ENCODE data around the gene CD6. TPM values are rescaled to one million over a fixed set of nuclear protein-coding genes. Genes with fewer than 3 reads are reported as not detected.
A peak's percentile ranks its signal among the peaks of the same experiment; 100 is the strongest.

CD6 gene
- total and polyA plus RNA-seq, 8 donors, result 0.23 to 2.3 (median 1.0) TPM

GRCh38 chr11:60924110-60924905, 47.2 kb upstream of the CD6 start, which contains the start of gene TMEM132A:
Gene TMEM132A, plus strand, starts transcription at chr11:60924460. Its CDS starts 174 bp downstream, at chr11:60924634.
- Histone ChIP-seq H3K4me1 (peaks cover 0 to 4% (median 4%) of the 10 kb centered on the region in 3 donors), H3K27me3 (no peaks in the 10 kb centered on the region), H3K27ac (no peak within 1 kb of the TSS), H3K4me3 (peak within 1 kb of the TSS; percentile 37 to 75 (median 52)), H3K9me3 (no peaks in the 10 kb centered on the region), H3K36me3 (peaks cover 0 to 26% (median 9%) of the 10 kb centered on the region in 3 donors)
- DNase-seq (peak; percentile 63 to 89 (median 78)), ATAC-seq (peak; percentile 89 to 95 (median 92)), FAIRE-seq (no peak)
- no peak for TF ChIP-seq CTCF (IDR thresholded peaks at IDR 0.05)
- WGBS, 2 donors, result 0 to 1% methylated on average over 38 to 69 of the region's 69 CpGs
- intact Hi-C loops (cut with DNase I), result no loop called here

DNA sequence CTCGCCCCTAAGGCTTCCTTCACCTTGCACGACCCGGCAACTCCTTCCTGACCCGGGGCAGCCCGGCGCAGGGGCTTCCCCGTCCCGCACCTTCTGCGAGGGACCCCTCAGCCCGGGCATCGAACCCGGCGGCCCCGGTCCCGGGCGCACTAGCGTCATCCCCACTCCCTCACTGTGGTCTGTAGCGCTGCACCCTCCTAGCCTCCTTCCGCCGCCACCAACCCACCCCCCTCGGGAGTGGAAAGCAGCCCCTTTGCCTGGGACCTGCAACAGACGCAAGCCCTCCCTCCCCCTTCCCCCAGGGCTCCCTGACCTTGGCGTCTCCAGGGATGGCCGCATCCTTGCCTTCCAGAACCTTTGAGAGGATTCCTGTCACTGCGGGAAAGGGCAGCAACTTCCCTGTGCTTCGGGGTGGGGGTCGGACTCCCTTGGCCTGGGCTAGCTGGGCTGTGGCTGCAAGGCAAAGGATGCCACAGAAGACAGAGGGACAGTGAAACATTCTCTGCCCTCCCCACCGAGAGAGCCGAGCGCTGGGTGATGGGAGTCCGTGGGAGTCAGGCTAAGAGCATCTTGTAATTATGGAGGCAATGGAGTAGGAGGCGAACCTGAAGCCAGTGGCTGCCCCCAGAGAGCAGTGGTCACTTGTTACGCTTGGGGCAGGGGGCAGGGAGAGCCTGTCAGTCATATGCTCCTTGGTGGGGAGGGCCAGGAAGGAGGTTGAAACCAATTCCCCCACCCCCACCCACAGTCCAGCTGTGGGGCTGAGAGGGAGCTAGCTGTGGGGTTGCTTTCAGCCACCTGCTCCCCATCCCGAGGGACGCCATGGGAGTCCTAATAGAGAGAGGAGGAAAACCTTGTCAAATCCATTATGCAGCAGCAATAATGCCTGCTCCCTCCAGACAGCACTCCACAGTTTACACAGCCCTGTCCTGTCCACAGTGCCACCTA, 46.3 kb upstream of the CD6 start:
- no peak for TF ChIP-seq CTCF (IDR thresholded peaks at IDR 0.05)
- Histone ChIP-seq H3K4me3 (peak overlapping the region; percentile 37 to 75 (median 52)), H3K27me3 (no peaks in the 10 kb centered on the region), H3K4me1 (peaks cover 0 to 4% (median 4%) of the 10 kb centered on the region in 3 donors), H3K27ac (no peak overlapping the region), H3K9me3 (no peaks in the 10 kb centered on the region), H3K36me3 (peaks cover 0 to 23% (median 9%) of the 10 kb centered on the region in 3 donors)
- FAIRE-seq (no peak), DNase-seq (peak in 1 of 6 donors; percentile 77), ATAC-seq (peak in 3 of 4 donors; percentile 3 to 9 (median 4))
- intact Hi-C loops (cut with DNase I), result no loop called here
- 9 to 11% methylated on average over 35 of the region's 35 CpGs for WGBS, 2 donors

DNA sequence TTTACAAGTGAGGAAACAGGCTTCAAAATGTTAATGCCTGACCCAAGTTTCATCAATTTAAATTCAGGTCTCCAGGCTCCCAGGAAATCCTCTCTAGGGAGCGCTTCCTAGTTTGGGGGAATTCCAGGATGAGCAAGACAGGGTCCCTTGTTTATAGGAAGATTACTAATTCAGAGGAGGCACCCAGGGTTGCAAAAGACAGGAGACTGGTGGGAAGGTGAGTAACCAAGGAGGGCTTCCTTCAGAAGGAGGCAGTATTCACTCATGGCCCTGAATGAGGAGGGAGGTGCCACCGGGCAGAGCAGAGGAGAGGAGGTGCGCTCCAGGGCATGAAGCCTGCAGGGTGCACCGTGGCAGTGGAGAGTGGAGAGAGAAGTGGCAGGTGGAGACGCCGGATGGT, 45.6 kb upstream of the CD6 start:
- intact Hi-C loops (cut with DNase I), result no loop called here
- whole genome bisulfite sequencing, 2 donors, result 50 to 57% methylated on average over 6 of the region's 6 CpGs
- Histone ChIP-seq H3K9me3 (no peaks in the 10 kb centered on the region), H3K27ac (no peak overlapping the region), H3K27me3 (no peaks in the 10 kb centered on the region), H3K4me3 (no peak overlapping the region), H3K4me1 (peaks cover 0 to 4% (median 4%) of the 10 kb centered on the region in 3 donors), H3K36me3 (peaks cover 0 to 16% (median 3%) of the 10 kb centered on the region in 3 donors)
- DNase-seq (no peak), ATAC-seq (no peak), FAIRE-seq (no peak)
- TF ChIP-seq CTCF (IDR thresholded peaks at IDR 0.05), result no peak

GRCh38 chr11:60926500-60926899, 45.0 kb upstream of the CD6 start:
- DNase-seq (no peak), FAIRE-seq (no peak), ATAC-seq (no peak)
- Histone ChIP-seq H3K4me3 (no peak overlapping the region), H3K27me3 (no peaks in the 10 kb centered on the region), H3K27ac (no peak overlapping the region), H3K36me3 (peaks cover 0 to 10% (median 0%) of the 10 kb centered on the region in 3 donors), H3K9me3 (no peaks in the 10 kb centered on the region), H3K4me1 (peaks cover 0 to 4% (median 4%) of the 10 kb centered on the region in 3 donors)
- 94 to 95% methylated on average over 8 of the region's 8 CpGs for WGBS, 2 donors
- TF ChIP-seq CTCF (IDR thresholded peaks at IDR 0.05), result no peak
- intact Hi-C loops (cut with DNase I), result no loop called here
